ENCODE measurements around the gene JSRP1. TPM values are rescaled to one million over a fixed set of nuclear protein-coding genes. Genes with fewer than 3 reads are reported as not detected.

JSRP1 gene
- total RNA-seq: 0.07 and 0.39 TPM in 2 replicates

GRCh38 chr19:2255982-2256685 lies at the start of gene JSRP1:
JSRP1 (minus strand) TSS chr19:2256417; CDS start chr19:2255314, 1,103 bp downstream.
- no peak for DNase-seq (ENCODE audit: low read depth, low spot score)

DNA sequence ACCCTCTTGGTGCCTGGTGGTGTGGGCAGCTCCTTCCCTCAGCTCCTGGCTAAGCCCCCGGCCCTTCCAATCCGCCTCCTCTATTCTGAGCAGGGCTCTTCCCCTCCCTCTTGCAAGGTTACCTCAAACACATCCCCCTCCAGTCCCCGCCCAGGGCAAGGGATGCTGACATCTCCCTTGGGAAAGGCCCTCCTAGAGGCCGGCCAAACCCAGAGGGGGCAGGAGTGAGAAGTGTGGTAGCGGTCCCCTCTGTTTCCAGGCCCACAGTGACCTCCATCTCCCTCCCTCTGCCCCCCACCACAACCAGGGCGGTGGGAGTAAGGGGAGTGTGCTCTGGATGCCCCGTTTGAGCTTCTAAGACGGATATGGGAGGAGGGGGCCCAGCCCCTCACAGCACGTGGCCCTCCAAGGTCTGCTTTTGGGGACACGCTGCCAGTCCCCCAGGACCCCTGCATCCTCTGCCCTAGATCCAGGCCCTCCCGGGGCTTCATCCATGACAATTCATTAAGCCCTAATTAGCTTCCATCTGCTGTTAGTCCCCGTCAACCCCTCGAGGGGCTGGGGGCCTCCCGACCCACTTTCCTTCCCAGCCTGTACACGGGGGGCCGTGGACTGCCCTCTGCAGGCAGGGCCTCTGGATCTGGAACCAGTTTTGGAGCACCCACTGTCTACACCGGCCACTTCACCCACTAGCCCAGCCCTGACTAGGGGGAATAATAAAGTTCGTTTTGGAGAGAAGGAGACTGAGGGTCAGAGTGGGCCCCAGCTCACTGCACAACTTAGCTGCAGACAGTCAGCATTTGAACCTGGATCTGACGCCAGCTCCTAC lies 49.4 kb upstream of the JSRP1 start:
- no peak for DNase-seq (ENCODE audit: low read depth, low spot score)

GRCh38 chr19:2303211-2303798 lies 47.1 kb upstream of the JSRP1 start:
- no peak for DNase-seq (ENCODE audit: low read depth, low spot score)

DNA sequence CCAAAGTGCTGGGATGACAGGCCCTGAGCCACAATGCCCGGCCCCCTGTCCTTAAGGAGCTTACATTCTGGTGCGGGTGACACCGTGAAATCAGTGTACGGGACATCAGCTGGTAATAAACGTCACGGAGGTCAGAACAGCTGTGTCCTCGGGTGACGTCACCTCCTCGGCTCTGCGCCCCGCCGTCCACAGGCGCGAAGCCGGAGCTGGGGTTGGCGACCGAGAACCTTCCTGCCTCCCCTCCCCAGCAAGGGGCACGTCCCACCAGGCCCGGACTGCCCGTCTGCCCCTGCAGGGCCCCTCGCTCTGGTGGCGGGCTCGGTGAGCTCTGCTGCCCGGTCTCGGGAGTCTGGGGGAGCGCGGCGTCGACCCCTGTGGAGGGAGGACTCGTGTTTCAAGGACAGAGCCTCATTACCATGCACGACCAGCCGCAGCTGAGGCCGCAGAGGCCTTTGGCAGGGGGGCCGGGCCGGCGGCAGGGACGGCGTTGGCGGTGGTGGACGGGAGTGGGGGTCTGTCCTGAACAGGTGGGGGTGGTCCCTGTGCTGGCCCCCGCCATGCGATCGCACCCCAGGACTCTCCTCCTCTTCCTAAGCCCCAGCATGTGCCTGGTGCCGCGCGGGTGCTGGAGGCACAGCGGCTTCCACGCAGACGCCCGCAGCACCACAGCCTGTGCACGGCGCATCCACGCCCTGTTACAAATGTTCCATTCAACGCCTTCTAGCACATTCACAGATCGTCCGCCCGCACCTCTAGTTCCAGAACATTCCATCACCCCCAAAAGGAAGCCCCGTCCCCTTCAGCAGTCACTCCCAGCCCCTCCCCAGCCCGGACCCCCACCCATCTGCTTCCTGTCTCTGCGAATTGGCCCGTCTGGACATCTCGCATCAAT lies 46.3 kb upstream of the JSRP1 start:
- DNase-seq (ENCODE audit: low read depth, low spot score): no peak

GRCh38 chr19:2300533-2300932 lies 44.3 kb upstream of the JSRP1 start:
- DNase-seq (ENCODE audit: low read depth, low spot score): no peak

DNA sequence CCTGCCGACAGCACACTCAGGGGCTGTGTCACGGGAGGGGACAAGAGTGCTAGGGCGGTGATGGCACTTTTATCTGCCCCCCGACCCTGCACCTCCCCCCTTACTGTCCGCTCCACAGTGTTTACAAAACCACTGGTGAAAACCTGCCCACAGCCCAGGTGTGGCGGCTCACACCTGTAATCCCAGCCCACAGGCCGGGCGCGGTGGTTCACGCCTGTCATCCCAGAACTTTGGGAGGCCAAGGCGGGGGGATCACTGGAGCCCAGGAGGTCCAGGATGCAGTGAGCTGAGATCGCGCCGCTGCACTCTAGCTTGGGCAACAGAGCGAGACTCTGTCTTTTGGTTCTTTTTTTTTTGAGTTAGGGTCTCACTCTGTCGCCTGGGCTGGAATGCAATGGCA lies 39.9 kb upstream of the JSRP1 start:
- no peak for DNase-seq (ENCODE audit: low read depth, low spot score)

GRCh38 chr19:2294687-2295335 lies 38.6 kb upstream of the JSRP1 start:
- no peak for DNase-seq (ENCODE audit: low read depth, low spot score)

DNA sequence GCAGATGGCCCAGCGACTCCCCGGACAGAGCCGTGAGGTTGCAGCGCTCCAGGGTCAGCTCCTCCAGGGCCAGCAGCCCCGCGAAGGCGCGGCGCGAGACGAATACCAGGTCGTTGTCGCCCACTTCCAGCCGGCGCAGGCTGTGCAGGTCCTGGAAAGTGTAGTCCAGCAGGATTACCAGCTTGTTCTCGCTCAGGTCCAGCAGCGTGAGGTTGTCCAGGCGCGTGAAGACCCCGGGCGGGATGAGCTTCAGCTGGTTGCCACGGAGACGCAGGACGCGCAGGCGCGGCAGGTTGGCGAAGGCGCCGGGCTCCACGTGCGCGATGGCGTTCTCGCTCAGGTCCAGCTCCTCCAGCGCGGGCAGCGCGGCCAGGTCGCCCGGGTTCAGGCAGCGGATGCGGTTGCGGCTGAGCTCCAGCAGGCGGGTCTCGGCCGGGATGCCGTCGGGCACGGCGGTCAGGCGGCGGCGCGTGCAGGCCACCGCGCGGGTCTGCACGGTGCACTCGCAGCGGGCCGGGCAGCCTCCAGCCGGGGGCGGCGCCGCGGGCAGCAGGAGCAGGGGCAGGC lies 35.1 kb upstream of the JSRP1 start:
- no peak for DNase-seq (ENCODE audit: low read depth, low spot score)

GRCh38 chr19:2290441-2291184 lies 34.4 kb upstream of the JSRP1 start:
- no peak for DNase-seq (ENCODE audit: low read depth, low spot score)

DNA sequence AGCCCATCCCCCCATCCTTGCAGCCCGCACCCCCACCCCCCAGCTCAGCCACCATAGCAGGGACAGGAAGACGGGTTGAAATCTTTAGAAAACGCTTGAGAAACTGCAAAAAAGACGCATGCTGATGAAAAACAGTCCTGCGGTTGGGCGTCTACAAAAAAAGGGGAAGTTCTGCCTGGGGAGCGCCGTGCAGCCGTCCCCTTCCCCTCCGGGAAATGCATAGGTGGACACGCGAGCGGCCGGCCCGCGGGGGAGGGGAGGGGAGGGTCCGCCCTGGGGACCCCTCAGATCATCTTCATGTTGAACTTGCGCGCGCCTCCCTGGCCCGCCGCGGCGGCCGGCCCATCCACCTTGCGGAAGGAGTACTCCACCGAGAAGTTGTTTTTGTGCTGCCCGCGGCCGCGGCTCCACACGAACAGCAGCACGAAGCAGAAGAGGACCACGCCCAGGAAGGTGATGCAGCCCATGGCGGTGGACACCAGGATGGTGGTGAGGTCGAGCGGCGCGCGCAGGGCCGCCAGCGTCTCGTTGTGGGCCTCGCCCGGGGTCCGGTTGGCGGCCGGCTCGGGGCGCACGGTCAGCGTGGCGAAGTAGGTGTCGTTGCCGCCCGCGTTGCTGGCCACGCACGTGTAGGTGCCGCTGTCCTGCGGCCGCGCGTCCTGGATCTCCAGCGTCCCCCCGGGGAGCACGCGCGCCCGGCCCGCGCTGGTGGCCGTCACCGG lies 33.7 kb upstream of the JSRP1 start:
- no peak for DNase-seq (ENCODE audit: low read depth, low spot score)

- no peak for DNase-seq (ENCODE audit: low read depth, low spot score)
These were observed 32.8 kb upstream of the JSRP1 start for GRCh38 chr19:2288818-2289713.

DNA sequence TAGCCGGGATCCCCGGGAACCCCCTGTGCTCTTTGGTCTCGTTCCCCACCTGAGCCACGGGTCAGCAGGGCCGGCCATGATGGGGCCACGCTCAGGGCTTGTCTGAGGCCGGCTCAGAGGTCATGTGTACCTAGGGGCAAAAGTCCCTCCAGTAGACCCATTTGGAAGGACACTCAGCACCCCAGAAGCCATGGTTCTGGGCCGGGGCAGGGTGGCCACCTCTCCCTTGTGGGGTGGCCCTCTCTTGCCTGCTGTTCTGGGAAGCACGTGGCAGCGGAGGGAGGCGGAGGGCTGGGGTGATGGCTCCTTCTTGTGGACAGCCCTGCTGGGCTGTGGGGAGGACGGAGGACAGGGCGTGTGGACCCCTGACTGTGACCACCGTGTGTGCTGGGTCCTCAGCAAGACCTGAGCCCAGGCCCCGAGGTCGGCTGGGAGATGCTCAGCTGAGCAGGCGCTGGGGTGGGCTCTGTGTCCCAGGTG lies 32.2 kb upstream of the JSRP1 start:
- DNase-seq (ENCODE audit: low read depth, low spot score): no peak

- DNase-seq (ENCODE audit: low read depth, low spot score): no peak
These were observed 31.5 kb upstream of the JSRP1 start for GRCh38 chr19:2287585-2288337.

GRCh38 chr19:2286402-2287140 lies 30.4 kb upstream of the JSRP1 start:
- no peak for DNase-seq (ENCODE audit: low read depth, low spot score)

GRCh38 chr19:2283835-2284507 lies 27.8 kb upstream of the JSRP1 start:
- no peak for DNase-seq (ENCODE audit: low read depth, low spot score)

DNA sequence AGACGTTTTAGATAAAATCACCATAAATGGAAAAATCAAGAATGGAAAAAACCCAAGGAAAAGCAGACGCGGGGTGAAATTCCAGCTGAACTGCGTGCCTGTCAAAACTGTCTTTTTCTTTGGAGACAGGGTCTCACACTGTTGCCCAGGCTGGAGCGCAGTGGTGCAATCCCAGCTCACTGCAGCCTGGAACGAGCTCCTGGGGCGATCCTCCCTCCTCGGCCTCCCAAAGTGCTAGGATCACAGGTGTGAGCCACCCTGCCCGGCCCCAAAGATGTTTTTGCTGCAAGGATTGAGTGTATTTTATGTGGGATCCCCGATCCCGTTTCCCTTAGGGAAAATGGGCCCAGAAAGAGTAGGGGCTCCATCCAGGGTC lies 26.6 kb upstream of the JSRP1 start:
- no peak for DNase-seq (ENCODE audit: low read depth, low spot score)

Measured in pulmonary artery endothelial cell (primary cell).